Activated CD8-positive, alpha-beta T cell treated with anti-CD3 and anti-CD28 coated beads, Interleukin-2, amount 10 ng/mL, durations not matched to agents 7 days and 5 days (primary cell): ENCODE results near the gene VPS35. TPM values are rescaled to one million over a fixed set of nuclear protein-coding genes. Genes with fewer than 3 reads are reported as not detected.

ENCODE experiments used
- ATAC-seq: fragments of 150-1000 bp; cut with Tn5 transposase; one replicate; pipeline ENCODE4 v1.10.0; 2021; ENCODE audit warnings: moderate library complexity
- CTCF ChIA-PET: fragments of 350-600 bp; sonication (Branson Sonifier 250); formaldehyde crosslinking; loops from one replicate; lab custom pipeline; 2021; ENCODE audit warnings: antibody characterized with exemption; lab: Charles Lee
- POLR2A ChIA-PET: fragments of 350-600 bp; sonication (Branson Sonifier 250); formaldehyde crosslinking; loops from one replicate; lab custom pipeline; 2021; ENCODE audit warnings: antibody characterized with exemption; lab: Charles Lee
- DNase-seq: peaks from one replicate; pipeline ENCODE4 v3.0.0-alpha.2; 2020
- H3K27ac Mint-ChIP-seq: one replicate; pipeline ENCODE4 v1.8.0; 2021; ENCODE audit warnings: mild to moderate bottlenecking, mixed read lengths
- H3K27me3 Mint-ChIP-seq: one replicate; pipeline ENCODE4 v1.8.0; 2021; ENCODE audit warnings: low read depth, mixed read lengths
- H3K36me3 Mint-ChIP-seq: one replicate; pipeline ENCODE4 v1.8.0; 2021; ENCODE audit warnings: low read depth, mixed read lengths
- H3K4me1 Mint-ChIP-seq: one replicate; pipeline ENCODE4 v1.8.0; 2021; ENCODE audit warnings: low read depth, mixed read lengths
- H3K4me3 Mint-ChIP-seq: one replicate; pipeline ENCODE4 v1.8.0; 2021; ENCODE audit warnings: mild to moderate bottlenecking, mixed read lengths
- H3K9me3 Mint-ChIP-seq: one replicate; pipeline ENCODE4 v1.8.0; 2022; ENCODE audit warnings: mixed read lengths; ENCODE audit not compliant: insufficient read depth
- total RNA-seq, 2 experiments: library from RNA; stranded (reverse); gene quantifications; one replicate each; pipeline ENCODE4 v1.2.3, GENCODE V29; 2021

The VPS35 gene
- total RNA-seq: 10 to 100 TPM; 72.9 to 76.1 TPM

GRCh38 chr16:46688654-46689364 lies at the start of gene VPS35:
TSS of gene VPS35 (minus strand) at chr16:46689178. CDS start at chr16:46689133, 45 bp downstream.
- ChIA-PET POLR2A (interaction anchor here (0.6 to 1.5 kb wide), 2 partner anchors 13 to 140 kb away, joined by 3 to 7 read pairs; no protein-coding TSS in a partner anchor), CTCF (interaction anchor here (1.2 kb wide), 1 partner anchor 15 kb away, joined by 8 read pairs; no protein-coding TSS in a partner anchor)
- H3K4me3 Mint-ChIP-seq: no peak within 1 kb of the TSS
- H3K36me3 Mint-ChIP-seq: peaks cover 22% of the 10 kb centered on the region
- peaks cover 26% of the 10 kb centered on the region for H3K4me1 Mint-ChIP-seq
- peak; percentile 93 for ATAC-seq
- H3K9me3 Mint-ChIP-seq: no peaks in the 10 kb centered on the region
- no peak within 1 kb of the TSS for H3K27ac Mint-ChIP-seq
- H3K27me3 Mint-ChIP-seq: no peaks in the 10 kb centered on the region
- DNase-seq: peak; percentile 100

- Mint-ChIP-seq H3K27me3 (no peaks in the 10 kb centered on the region), H3K27ac (no peak overlapping the region), H3K36me3 (no peaks in the 10 kb centered on the region), H3K4me1 (no peaks in the 10 kb centered on the region), H3K4me3 (no peak overlapping the region), H3K9me3 (no peaks in the 10 kb centered on the region)
- ChIA-PET POLR2A (no interaction called here), CTCF (no interaction called here)
- ATAC-seq (no peak), DNase-seq (no peak)
These were observed 48.7 kb upstream of the VPS35 start for GRCh38 chr16:46737621-46738214.

- ChIA-PET POLR2A (no interaction called here), CTCF (no interaction called here)
- Mint-ChIP-seq H3K4me1 (no peaks in the 10 kb centered on the region), H3K4me3 (no peak overlapping the region), H3K27me3 (no peaks in the 10 kb centered on the region), H3K9me3 (no peaks in the 10 kb centered on the region), H3K36me3 (no peaks in the 10 kb centered on the region), H3K27ac (no peak overlapping the region)
- DNase-seq (no peak), ATAC-seq (no peak)
These were observed 47.7 kb upstream of the VPS35 start for GRCh38 chr16:46736695-46737094.

GRCh38 chr16:46733319-46733830 lies 44.4 kb upstream of the VPS35 start:
- Mint-ChIP-seq H3K27me3 (no peaks in the 10 kb centered on the region), H3K4me3 (no peak overlapping the region), H3K9me3 (no peaks in the 10 kb centered on the region), H3K36me3 (no peaks in the 10 kb centered on the region), H3K4me1 (no peaks in the 10 kb centered on the region), H3K27ac (no peak overlapping the region)
- ATAC-seq (no peak), DNase-seq (no peak)
- ChIA-PET POLR2A (no interaction called here), CTCF (no interaction called here)

- no peak for ATAC-seq
- Mint-ChIP-seq H3K36me3 (no peaks in the 10 kb centered on the region), H3K27ac (no peak overlapping the region), H3K9me3 (no peaks in the 10 kb centered on the region), H3K27me3 (no peaks in the 10 kb centered on the region), H3K4me3 (no peak overlapping the region), H3K4me1 (no peaks in the 10 kb centered on the region)
- no peak for DNase-seq
- POLR2A ChIA-PET: no interaction called here
- CTCF ChIA-PET: no interaction called here
These were observed 43.6 kb upstream of the VPS35 start for GRCh38 chr16:46732561-46732960.

- Mint-ChIP-seq H3K4me3 (no peak overlapping the region), H3K9me3 (no peaks in the 10 kb centered on the region), H3K27ac (no peak overlapping the region), H3K36me3 (no peaks in the 10 kb centered on the region), H3K27me3 (no peaks in the 10 kb centered on the region), H3K4me1 (no peaks in the 10 kb centered on the region)
- ATAC-seq (no peak), DNase-seq (no peak)
- POLR2A ChIA-PET: no interaction called here
- CTCF ChIA-PET: no interaction called here
These were observed 42.9 kb upstream of the VPS35 start for GRCh38 chr16:46731691-46732555.

- no peak overlapping the region for H3K27ac Mint-ChIP-seq
- no peak overlapping the region for H3K4me3 Mint-ChIP-seq
- DNase-seq: no peak
These were observed 42.1 kb upstream of the VPS35 start for GRCh38 chr16:46730801-46731690.

GRCh38 chr16:46730126-46730525 lies 41.1 kb upstream of the VPS35 start:
- DNase-seq: no peak
- ChIA-PET CTCF (no interaction called here), POLR2A (no interaction called here)
- peaks cover 6% of the 10 kb centered on the region for H3K9me3 Mint-ChIP-seq
- no peak overlapping the region for H3K4me3 Mint-ChIP-seq
- no peaks in the 10 kb centered on the region for H3K4me1 Mint-ChIP-seq
- no peaks in the 10 kb centered on the region for H3K36me3 Mint-ChIP-seq
- H3K27me3 Mint-ChIP-seq: no peaks in the 10 kb centered on the region
- no peak for ATAC-seq
- no peak overlapping the region for H3K27ac Mint-ChIP-seq

More at GRCh38 chr16:46730801-46731690, 42.1 kb upstream of the VPS35 start:
- H3K36me3 Mint-ChIP-seq: no peaks in the 10 kb centered on the region
- no peaks in the 10 kb centered on the region for H3K27me3 Mint-ChIP-seq
- peaks cover 1% of the 10 kb centered on the region for H3K9me3 Mint-ChIP-seq
- ATAC-seq: no peak
- CTCF ChIA-PET: no interaction called here
- no peaks in the 10 kb centered on the region for H3K4me1 Mint-ChIP-seq
- POLR2A ChIA-PET: no interaction called here

- Mint-ChIP-seq H3K4me3 (no peak overlapping the region), H3K4me1 (no peaks in the 10 kb centered on the region), H3K9me3 (peaks cover 6% of the 10 kb centered on the region), H3K36me3 (no peaks in the 10 kb centered on the region), H3K27me3 (no peaks in the 10 kb centered on the region), H3K27ac (no peak overlapping the region)
- ATAC-seq (no peak), DNase-seq (no peak)
- POLR2A ChIA-PET: no interaction called here
- CTCF ChIA-PET: no interaction called here
These were observed 40.5 kb upstream of the VPS35 start for GRCh38 chr16:46729326-46729995.

- DNase-seq: no peak
- Mint-ChIP-seq H3K4me1 (no peaks in the 10 kb centered on the region), H3K9me3 (peaks cover 6% of the 10 kb centered on the region), H3K27ac (no peak overlapping the region), H3K4me3 (no peak overlapping the region), H3K27me3 (no peaks in the 10 kb centered on the region), H3K36me3 (no peaks in the 10 kb centered on the region)
- ChIA-PET POLR2A (no interaction called here), CTCF (no interaction called here)
- ATAC-seq: no peak
These were observed 39.8 kb upstream of the VPS35 start for GRCh38 chr16:46728806-46729205.

GRCh38 chr16:46727630-46728029 lies 38.7 kb upstream of the VPS35 start:
- Mint-ChIP-seq H3K27me3 (peaks cover 2% of the 10 kb centered on the region), H3K4me3 (no peak overlapping the region), H3K36me3 (no peaks in the 10 kb centered on the region), H3K27ac (no peak overlapping the region), H3K9me3 (peaks cover 6% of the 10 kb centered on the region), H3K4me1 (no peaks in the 10 kb centered on the region)
- ChIA-PET POLR2A (no interaction called here), CTCF (no interaction called here)
- ATAC-seq (no peak), DNase-seq (no peak)
